ENCODE measurements around the gene DGKH.

Gene DGKH

GRCh38 chr13:42102961-42103865, 54.8 kb downstream of the DGKH start:
- Histone ChIP-seq H3K4me1 (ENCODE audit: insufficient read depth, low read length) (no peaks in the 10 kb centered on the region), H3K9ac (ENCODE audit: low read depth, low read length) (no peak overlapping the region), H3K9me3 (ENCODE audit: control insufficient read depth, insufficient read depth, low read length) (no peaks in the 10 kb centered on the region), H3K36me3 (ENCODE audit: insufficient read depth, low read length) (no peaks in the 10 kb centered on the region)

DNA sequence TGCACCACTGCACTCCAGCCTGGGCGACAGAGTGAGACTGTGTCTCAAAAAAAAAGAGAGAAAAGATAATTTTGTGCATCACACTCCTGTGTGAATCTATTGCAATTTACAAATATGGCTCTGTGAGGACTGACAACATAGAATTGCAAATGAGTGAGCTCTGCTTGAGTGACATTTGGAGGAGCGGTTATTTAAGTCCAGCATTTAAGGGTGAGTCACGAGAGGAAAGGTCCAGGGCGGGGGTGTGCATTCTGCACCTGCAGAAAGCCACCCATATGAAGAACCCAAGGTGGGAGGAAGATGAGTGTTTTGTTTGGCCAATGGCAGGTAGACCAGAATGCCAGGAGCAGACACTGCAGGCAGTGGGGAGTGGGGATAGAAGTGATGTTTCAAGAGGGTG, 58.5 kb downstream of the DGKH start:
- H3K9ac ChIP-seq (ENCODE audit: low read depth, low read length), result no peak overlapping the region
- no peaks in the 10 kb centered on the region for H3K9me3 ChIP-seq (ENCODE audit: control insufficient read depth, insufficient read depth, low read length)
- H3K4me1 ChIP-seq (ENCODE audit: insufficient read depth, low read length), result peaks cover 5% of the 10 kb centered on the region; the same call in 1 of the 2 replicates
- H3K36me3 ChIP-seq (ENCODE audit: insufficient read depth, low read length), result no peaks in the 10 kb centered on the region

- no peaks in the 10 kb centered on the region for H3K9me3 ChIP-seq (ENCODE audit: control insufficient read depth, insufficient read depth, low read length)
- no peaks in the 10 kb centered on the region for H3K36me3 ChIP-seq (ENCODE audit: insufficient read depth, low read length)
- no peak overlapping the region for H3K9ac ChIP-seq (ENCODE audit: low read depth, low read length)
- peaks cover 5% of the 10 kb centered on the region; the same call in 1 of the 2 replicates for H3K4me1 ChIP-seq (ENCODE audit: insufficient read depth, low read length)
These were observed 59.0 kb downstream of the DGKH start for GRCh38 chr13:42107421-42107820.

DNA sequence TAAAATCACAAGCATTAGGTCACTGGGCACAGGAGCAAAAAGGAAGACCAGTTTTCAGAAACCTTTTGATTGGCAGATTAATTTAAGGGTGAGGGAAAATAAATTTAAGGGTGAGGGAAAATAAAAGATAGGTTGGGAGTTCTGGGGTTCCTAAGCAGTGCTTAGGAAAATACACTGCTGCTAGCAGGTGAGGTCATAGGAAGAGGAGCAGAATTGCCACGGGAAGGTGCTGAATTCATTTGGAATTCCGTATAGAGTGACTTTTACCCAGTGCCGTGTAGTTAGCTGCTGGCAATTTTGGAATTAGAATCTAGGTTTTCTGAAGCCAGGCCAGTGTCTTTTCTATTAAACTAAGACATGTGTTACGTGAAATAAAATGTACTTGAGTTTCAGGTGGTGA, 59.8 kb downstream of the DGKH start:
- Histone ChIP-seq H3K36me3 (ENCODE audit: insufficient read depth, low read length) (no peaks in the 10 kb centered on the region), H3K4me1 (ENCODE audit: insufficient read depth, low read length) (peaks cover 5% of the 10 kb centered on the region; the same call in 1 of the 2 replicates), H3K9me3 (ENCODE audit: control insufficient read depth, insufficient read depth, low read length) (no peaks in the 10 kb centered on the region), H3K9ac (ENCODE audit: low read depth, low read length) (no peak overlapping the region)

DNA sequence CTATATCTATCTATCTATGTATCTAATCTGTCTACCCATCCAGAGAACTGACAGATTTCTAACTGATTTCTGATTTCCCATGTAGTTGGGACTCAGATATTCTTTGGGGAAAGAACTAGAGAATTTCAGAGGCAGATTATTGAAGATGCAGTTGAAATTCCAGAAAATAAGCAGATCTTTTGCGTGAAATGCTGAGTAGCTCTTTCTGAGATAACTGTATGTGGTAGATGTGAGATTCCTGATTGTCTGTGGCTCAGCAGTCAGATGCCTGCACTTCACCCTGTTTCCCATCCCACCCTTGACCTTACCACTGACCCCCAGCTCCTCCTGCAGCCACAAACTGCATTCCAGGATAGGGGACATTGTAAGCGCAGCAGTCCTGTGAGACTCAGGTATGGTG, 61.5 kb downstream of the DGKH start:
- H3K4me1 ChIP-seq (ENCODE audit: insufficient read depth, low read length), result peaks cover 5% of the 10 kb centered on the region; the same call in 1 of the 2 replicates
- H3K9me3 ChIP-seq (ENCODE audit: control insufficient read depth, insufficient read depth, low read length), result no peaks in the 10 kb centered on the region
- no peaks in the 10 kb centered on the region for H3K36me3 ChIP-seq (ENCODE audit: insufficient read depth, low read length)
- H3K9ac ChIP-seq (ENCODE audit: low read depth, low read length), result no peak overlapping the region

DNA sequence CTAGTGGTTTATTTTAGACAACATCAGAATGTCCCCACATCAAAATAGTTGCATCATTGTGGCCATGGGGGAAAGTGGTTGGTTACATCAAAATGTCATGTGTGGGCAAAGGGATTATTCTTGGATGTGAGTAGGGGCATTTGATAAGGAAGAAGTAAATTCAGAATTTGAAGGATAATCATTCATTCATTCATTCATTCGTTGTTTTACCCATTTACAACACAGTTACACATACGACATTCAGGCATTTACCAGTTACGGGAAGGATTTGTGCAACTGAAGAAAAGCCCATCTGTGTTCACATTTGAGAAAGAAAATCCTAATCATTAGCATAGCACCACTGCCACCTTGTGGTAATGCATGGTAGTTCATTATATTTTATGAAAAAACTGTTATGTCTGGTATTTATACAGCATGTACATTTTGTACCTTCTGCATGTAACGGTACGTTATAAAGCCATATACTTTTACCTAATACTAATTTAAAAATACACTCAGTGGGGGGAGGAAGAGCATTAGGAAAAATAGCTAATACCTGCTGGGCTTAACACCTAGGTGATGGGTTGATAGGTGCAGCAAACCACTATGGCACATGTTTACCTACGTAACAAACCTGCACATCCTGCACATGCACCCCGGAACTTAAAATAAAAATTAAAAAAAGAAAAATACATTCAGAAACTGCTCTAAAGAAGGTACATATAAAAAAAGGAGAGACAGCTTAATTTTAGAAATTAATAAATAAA, 62.1 kb downstream of the DGKH start:
- Histone ChIP-seq H3K4me1 (ENCODE audit: insufficient read depth, low read length) (peaks cover 5% of the 10 kb centered on the region; the same call in 1 of the 2 replicates), H3K9ac (ENCODE audit: low read depth, low read length) (no peak overlapping the region), H3K36me3 (ENCODE audit: insufficient read depth, low read length) (no peaks in the 10 kb centered on the region), H3K9me3 (ENCODE audit: control insufficient read depth, insufficient read depth, low read length) (no peaks in the 10 kb centered on the region)

DNA sequence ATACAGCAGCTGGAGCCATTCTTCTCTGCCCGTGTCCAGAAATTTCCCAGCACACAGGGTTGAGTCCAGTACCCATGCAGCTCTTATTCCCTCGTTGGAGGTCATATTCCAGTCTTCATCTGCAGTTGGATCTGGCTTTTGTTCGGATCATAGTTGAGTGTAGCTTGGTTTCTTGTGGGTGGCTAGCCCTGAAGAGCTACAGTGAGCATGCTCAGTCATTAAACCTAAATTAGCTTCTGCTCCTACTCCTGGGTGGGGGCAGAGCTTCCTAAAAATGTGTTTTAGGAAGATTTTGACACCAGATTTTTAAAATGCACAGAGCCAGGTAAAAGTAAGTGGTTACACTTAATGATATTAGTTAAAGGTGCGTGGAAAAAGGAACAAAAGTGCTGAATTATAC, 64.4 kb downstream of the DGKH start:
- Histone ChIP-seq H3K4me1 (ENCODE audit: insufficient read depth, low read length) (peaks cover 5% of the 10 kb centered on the region; the same call in 1 of the 2 replicates), H3K9me3 (ENCODE audit: control insufficient read depth, insufficient read depth, low read length) (no peaks in the 10 kb centered on the region), H3K9ac (ENCODE audit: low read depth, low read length) (no peak overlapping the region), H3K36me3 (ENCODE audit: insufficient read depth, low read length) (no peaks in the 10 kb centered on the region)

DNA sequence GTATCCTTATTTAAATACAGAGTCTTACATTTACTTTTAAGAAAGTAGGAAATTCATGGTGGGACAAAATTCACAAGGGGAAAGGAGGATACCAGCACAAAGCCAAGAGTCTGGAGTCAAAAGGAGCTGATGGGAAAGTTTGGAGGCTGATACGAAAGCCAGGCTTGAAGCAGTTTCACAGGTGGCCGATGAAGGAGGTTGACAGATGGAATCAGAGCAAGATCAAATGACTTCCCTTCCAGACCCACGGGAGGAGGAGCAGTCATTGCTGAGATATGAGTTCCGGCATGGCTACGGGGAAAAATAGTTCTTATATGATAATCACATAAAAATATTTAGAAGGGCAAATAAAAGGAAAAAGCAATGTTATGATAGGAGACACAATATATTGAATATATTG, 65.0 kb downstream of the DGKH start:
- H3K9me3 ChIP-seq (ENCODE audit: control insufficient read depth, insufficient read depth, low read length), result no peaks in the 10 kb centered on the region
- peaks cover 5% of the 10 kb centered on the region; the same call in 1 of the 2 replicates for H3K4me1 ChIP-seq (ENCODE audit: insufficient read depth, low read length)
- no peak overlapping the region for H3K9ac ChIP-seq (ENCODE audit: low read depth, low read length)
- H3K36me3 ChIP-seq (ENCODE audit: insufficient read depth, low read length), result no peaks in the 10 kb centered on the region

DNA sequence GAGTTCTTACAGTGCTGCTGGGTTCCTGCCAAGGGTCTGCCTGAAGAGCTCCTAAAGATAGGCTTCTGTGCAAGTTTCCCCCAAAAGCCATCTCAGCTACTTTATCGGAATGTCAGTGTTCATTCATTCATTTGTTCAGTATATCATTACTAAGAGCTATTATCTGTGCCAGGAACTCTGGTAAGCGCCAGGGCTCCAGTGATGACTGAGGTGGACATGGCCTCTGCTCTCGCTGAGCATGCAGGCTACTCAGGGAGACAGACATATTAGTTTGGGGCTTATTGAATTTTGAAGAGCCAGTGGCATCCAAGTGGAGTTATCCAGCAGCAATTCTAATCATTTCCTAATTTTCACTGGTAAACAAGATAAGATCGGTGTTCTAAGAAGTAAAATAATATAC, 65.8 kb downstream of the DGKH start:
- H3K9me3 ChIP-seq (ENCODE audit: control insufficient read depth, insufficient read depth, low read length), result no peaks in the 10 kb centered on the region

DNA sequence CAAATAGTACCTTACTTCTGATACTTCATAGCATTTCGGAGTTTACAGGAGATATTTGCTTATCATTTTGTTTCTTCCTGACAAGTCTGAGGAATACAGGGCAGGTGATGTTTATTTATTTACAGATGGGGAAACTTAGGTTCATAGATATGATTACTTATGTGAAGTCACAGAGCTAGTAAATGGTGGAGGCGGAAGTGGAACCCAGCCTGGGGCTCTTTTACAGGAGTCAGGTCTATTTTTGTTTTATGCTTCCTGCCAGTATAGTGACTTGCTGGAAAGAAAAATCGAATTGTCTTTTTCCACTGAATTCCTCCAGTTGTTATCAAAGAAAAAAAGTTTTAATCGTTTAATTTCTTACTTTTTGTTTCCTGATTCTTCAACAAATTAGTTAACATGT, 66.5 kb downstream of the DGKH start:
- Histone ChIP-seq H3K9ac (ENCODE audit: low read depth, low read length) (no peak overlapping the region), H3K9me3 (ENCODE audit: control insufficient read depth, insufficient read depth, low read length) (no peaks in the 10 kb centered on the region)

More for the DNA sequence above, 65.8 kb downstream of the DGKH start:
- Histone ChIP-seq H3K36me3 (ENCODE audit: insufficient read depth, low read length) (no peaks in the 10 kb centered on the region), H3K9ac (ENCODE audit: low read depth, low read length) (no peak overlapping the region), H3K4me1 (ENCODE audit: insufficient read depth, low read length) (peaks cover 10% of the 10 kb centered on the region)

GRCh38 chr13:42116225-42116624, 67.8 kb downstream of the DGKH start:
- no peaks in the 10 kb centered on the region for H3K9me3 ChIP-seq (ENCODE audit: control insufficient read depth, insufficient read depth, low read length)
- peaks cover 5% of the 10 kb centered on the region; the same call in 1 of the 2 replicates for H3K4me1 ChIP-seq (ENCODE audit: insufficient read depth, low read length)
- no peak overlapping the region for H3K9ac ChIP-seq (ENCODE audit: low read depth, low read length)
- H3K36me3 ChIP-seq (ENCODE audit: insufficient read depth, low read length), result no peaks in the 10 kb centered on the region

More for the DNA sequence above, 66.5 kb downstream of the DGKH start:
- H3K4me1 ChIP-seq (ENCODE audit: insufficient read depth, low read length), result peaks cover 10% of the 10 kb centered on the region
- H3K36me3 ChIP-seq (ENCODE audit: insufficient read depth, low read length), result no peaks in the 10 kb centered on the region

DNA sequence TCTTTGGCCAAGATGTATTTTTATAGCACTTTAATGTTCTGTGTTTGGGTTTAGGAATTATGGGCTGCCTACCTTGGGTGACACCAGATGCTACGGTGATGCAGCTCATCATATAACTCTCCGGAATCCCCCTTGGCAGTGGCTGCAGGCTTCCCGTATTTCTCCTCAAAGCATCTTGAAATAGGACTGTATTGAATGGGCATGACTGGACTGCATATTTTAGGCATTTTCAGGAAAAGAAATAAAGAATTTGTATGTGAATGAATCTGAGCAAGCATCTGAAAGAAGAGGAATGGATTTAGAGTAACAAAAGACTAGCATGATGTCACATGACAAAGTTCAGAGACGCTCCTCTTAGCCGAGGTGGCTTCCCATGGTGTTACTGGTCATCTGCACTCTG, 70.6 kb downstream of the DGKH start:
- Histone ChIP-seq H3K9ac (ENCODE audit: low read depth, low read length) (no peak overlapping the region), H3K9me3 (ENCODE audit: control insufficient read depth, insufficient read depth, low read length) (no peaks in the 10 kb centered on the region; the same call in 1 of the 2 replicates), H3K4me1 (ENCODE audit: insufficient read depth, low read length) (peaks cover 5% of the 10 kb centered on the region; the same call in 1 of the 2 replicates), H3K36me3 (ENCODE audit: insufficient read depth, low read length) (no peaks in the 10 kb centered on the region; the same call in 1 of the 2 replicates)

- Histone ChIP-seq H3K9me3 (ENCODE audit: control insufficient read depth, insufficient read depth, low read length) (no peaks in the 10 kb centered on the region; the same call in 1 of the 2 replicates), H3K4me1 (ENCODE audit: insufficient read depth, low read length) (peaks cover 5% of the 10 kb centered on the region; the same call in 1 of the 2 replicates), H3K9ac (ENCODE audit: low read depth, low read length) (no peak overlapping the region), H3K36me3 (ENCODE audit: insufficient read depth, low read length) (no peaks in the 10 kb centered on the region; the same call in 1 of the 2 replicates)
These were observed 71.4 kb downstream of the DGKH start for GRCh38 chr13:42119875-42120274.

GRCh38 chr13:42123600-42123999, 75.2 kb downstream of the DGKH start:
- Histone ChIP-seq H3K9me3 (ENCODE audit: control insufficient read depth, insufficient read depth, low read length) (no peaks in the 10 kb centered on the region; the same call in 1 of the 2 replicates), H3K4me1 (ENCODE audit: insufficient read depth, low read length) (peaks cover 7% of the 10 kb centered on the region), H3K36me3 (ENCODE audit: insufficient read depth, low read length) (no peaks in the 10 kb centered on the region; the same call in 1 of the 2 replicates), H3K9ac (ENCODE audit: low read depth, low read length) (no peak overlapping the region)

Measured in ES-I3 (cell line).